ENCODE data around the gene ISM1.

The ISM1 gene

DNA sequence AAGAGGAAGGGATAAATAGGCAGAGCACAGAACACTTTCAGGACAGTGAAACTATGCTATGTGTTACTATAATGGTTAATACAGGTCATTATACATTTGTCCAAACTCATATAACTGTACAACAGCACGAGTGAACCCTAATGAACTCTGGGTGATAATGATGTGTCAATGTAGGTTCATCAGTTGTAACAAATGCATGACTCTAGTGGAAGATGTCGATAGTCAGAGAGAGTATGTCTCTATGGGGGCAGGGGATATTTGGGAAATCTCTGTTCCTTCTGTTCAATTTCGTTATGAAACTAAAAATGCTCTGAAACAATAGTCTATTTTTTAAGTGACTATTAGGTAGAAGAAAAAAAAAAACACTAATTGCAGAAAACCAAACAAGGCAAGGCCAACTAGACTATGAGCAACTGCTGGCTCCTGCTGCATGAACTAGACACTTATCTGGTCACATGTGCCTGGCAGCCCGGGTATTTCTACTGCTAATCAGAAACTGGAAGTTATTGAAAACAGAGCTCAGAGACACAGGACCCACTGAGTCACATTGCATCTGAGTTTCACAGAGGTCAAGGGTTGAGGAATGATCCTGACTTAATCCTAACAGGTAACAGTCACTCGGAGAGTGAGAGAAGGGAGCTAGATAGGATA, 97.9 kb downstream of the ISM1 start:
- DNase-seq: no peak

DNA sequence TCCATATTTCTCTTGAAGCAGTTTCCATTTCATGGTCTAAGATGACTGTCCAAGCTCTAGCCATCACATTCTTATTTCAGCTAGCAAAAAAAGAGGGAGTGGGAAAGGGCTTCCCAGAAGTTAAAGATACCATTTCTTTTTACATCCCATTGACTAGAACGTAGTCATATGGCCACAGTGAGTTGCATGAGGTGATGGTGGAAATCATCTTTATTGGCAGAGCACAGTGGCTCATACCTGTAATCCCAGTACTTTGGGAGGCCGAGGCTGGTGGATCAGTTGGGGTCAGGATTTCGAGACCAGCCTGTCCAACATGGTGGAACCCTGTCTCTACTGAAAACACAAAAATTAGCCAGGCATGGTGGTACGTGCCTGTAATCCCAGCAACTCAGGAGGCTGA, 99.6 kb downstream of the ISM1 start:
- DNase-seq: no peak

DNA sequence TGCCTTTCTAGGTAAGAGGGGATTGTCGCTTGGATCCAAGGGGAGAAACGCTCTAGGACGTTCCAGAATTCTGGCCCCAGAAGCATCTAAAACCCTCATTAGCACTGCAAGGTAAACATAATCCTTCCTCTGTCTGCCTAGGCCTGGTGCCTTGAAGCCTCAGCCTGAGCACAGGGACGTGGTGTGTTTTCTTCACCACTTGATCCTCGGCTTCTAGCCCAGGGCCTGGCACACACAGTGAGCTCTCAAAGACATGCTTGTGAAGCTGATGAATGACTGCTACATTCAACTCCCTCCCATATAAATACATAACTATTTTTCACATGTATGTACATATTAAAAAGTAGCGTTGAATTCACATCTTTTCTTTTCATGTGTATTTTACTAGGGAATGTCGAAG, 100.3 kb downstream of the ISM1 start:
- DNase-seq: no peak

DNA sequence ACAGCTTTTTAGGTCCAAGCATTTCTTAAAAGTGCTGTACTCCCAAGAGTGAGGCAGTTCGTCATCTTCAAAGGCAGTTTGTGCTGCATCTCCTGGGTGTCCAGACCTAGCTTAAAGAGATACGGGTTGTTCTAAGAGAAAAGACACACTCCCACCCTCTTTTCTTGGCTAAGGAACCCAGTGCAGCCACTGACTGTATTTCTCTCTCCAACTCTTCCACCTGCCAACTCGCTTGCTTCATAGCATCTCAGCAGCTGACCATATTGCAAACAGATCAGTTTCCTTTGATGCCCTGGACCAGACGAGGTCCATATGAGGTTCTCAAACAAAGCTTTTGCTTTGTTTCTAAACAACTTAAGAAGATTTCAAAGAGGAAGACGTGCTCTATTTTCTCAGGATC, 101.1 kb downstream of the ISM1 start:
- no peak for DNase-seq

DNA sequence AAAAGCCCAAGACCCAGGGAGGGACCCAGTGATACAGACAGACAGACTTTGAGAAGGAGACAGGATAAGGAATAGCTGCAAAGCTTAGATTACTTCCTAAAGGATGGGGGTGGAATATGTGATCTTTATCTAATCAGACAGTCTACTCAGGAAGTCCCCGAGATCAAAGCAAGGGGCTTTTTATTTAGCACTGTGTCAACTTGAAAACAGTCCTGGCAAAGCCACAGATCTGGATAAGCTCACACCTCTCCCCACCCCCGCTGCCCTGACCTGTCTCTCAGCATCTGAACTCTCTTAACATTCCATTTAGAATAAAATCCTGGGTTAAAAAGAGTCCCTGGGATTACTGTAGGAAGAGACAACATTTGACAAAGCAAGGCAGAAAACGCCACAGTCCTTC, 101.5 kb downstream of the ISM1 start:
- DNase-seq: no peak

DNA sequence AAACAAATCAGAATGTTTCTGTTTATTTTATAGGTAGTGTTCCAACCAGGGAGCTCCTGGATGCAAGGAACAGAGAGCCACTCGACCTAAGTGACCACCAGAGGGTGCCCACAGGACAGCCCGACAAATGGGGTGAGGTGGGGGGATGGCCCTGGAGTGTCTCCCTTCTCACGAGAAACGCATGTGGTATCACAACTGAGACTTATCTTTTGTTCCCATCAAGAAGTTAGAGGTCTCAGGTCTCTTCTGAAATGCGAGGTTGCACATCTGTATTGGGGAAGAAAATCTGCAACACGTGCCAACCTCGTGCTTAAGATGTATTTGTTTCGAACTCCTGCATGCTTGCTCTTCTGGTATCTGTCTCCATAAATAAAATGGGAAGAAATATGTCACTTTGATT, 104.0 kb downstream of the ISM1 start:
- no peak for DNase-seq

DNA sequence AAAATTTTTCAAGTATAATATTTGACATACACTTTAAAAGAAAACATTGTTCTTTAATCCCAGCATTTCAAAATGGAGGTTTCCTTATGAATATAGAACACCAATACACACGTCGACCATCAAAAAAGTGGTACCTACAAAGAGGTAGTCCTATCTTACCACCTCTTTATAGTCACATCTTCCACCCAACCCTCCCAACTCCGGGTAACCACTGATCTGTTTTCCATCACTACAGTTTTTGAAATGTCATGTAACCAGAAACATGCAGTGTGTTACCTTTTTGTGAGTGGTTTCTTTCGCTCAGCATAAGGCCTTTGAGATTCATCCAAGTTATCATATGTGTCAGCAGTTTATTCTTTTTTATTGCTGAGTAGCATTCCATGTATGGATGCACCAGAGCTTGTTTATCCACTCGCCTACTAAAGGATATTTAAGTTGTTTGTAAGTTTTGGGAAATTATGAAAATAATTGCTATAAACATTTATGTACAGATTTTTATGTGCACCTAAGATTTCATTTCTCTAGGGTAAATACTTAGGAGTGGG, 104.8 kb downstream of the ISM1 start:
- no peak for DNase-seq

DNA sequence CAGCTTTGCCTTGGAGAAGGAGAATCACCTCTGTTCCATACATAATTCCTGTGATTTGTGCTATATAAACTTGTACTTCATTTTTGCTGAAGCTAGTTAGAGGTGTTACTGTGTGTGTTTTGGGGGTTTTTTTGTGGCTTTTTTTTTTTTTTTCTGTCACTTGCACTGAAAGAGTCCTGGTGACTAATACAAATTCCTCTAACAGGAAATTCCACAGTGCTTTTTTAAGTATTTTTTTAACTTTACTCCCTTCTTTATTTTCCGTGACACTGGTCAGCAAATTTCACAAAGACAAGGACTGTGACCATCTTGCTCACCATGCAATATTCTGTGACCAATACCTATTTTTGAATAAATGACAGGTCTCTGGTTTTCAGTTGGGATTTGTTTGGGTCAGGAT, 110.5 kb downstream of the ISM1 start:
- no peak for DNase-seq

DNA sequence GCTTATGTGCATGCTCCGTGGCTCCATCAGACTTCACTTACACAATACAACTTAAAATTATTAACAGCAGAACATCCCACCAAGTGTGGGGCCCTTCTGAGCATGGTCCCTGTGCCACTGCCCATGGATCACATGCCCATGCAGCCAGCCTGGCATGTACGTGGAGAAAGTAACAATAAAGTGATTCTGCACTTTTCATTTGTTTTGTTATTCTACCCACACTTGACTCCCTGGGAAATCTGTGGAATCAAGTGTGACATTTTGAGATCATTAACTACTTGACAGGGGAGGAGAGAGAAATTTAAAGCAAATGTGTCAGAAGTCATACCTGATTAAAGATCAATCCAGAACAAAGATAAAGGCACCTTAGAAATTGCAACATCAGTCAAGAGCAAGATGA, 112.0 kb downstream of the ISM1 start:
- DNase-seq: no peak

DNA sequence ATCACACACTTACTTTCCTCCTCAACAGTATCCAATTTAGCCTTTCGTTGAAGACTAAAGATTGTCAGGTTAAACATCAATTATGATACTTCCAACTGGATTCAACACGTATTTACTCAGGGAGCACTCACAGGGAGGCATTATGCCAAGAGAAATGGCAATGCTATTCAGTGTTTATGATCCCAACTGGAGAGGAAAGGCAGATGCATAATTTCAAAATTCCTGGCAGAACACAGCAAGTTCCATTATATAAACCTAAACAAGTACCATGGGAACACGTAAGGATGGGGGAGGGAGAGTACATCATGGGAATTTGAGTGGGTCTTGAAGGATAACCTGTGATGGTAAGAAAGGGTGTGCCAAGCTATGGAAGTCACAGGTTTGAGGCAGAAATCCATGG, 112.7 kb downstream of the ISM1 start:
- no peak for DNase-seq

DNA sequence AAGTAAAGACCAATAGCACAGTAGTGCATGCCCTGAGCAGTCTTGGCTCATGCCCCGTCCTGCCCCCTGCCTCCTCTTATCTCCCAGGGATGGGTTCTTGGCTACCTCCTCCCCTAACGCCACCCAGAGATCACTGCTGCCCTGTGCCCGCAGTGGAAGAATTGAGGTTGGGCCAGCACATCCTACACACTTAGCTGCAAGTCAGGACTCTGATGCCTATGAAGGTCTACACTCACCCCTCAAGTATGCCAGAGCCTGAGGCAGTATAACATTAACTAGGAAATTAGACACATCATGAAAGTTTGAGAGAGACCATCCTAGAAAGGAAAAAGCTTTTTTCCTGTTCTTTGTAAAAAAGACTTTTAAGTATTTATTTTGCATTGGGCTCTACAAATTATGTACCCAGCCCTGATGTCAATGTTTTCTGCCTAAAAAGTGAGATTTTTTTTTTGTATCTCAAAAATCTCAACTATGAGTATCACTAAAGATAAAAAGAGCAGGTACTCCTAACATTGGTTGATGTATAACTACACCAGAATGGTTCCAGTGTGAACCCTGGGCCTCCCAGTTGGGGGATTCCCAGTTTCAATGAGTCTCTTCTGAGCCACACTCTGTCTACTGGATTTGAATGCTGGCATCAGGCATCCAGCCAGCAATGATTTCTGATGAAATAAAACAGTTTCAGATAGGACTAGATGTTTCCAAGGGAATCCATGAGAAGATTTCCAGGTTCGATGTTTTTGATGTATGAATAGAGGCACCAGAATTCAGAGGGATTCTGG, 115.4 kb downstream of the ISM1 start:
- DNase-seq: no peak

DNA sequence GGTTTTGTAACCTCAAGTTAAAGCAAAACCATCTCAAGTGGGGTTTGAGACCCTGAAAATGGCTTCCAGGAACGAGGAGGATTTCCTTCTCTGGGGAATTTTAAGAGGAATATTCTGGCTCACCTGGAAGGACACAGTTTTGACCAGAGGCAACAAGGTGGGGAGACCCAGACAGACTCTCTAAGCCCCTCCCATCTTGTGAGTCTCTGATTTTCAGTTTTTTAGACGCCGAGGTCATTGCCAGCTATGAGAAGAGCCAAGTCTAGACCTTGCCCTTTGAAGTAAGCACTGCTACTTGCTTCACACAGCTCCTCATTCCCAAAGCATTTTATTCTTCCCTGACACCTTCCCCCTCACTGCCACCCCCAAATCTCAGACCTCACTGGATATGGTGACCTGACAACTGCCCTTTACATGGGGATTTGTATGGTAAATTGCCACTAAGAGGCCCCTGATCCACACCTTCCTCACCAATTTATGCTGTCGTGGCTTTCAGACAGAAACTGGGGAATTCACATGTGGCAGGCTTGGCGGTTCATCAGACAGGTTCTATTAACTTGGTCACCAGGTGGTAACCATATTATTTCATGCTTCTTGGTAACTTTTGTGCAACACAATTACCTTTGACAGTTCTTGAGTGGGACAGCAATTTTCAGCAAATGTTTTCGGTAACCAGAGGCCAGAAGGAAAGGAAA, 116.2 kb downstream of the ISM1 start:
- DNase-seq: no peak

DNA sequence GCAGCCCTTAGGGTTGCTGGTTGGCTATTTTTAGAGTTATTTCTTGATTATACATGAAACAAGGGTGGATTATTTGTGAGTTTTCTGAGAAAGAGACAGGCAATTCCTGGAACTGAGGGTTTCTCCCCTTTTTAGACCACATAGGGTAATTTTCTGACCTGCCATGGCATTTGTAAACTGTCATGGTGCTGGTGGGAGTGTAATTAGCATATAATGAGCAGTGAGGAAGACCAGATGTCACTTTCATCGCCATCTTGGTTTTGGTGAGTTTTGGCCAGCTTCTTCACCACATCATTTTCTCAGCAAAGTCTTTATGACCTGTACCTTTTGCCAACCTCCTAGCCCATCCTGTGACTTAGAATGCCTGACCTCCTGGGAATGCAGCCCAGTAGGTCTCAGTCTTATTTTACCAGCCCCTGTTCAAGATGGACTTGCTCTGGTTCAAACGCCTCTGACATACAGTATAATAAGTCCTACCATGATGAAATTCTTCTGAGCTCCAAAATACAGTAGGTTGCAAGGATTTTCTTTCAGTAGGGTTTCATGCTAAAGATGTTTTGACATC, 117.1 kb downstream of the ISM1 start:
- DNase-seq: no peak

DNA sequence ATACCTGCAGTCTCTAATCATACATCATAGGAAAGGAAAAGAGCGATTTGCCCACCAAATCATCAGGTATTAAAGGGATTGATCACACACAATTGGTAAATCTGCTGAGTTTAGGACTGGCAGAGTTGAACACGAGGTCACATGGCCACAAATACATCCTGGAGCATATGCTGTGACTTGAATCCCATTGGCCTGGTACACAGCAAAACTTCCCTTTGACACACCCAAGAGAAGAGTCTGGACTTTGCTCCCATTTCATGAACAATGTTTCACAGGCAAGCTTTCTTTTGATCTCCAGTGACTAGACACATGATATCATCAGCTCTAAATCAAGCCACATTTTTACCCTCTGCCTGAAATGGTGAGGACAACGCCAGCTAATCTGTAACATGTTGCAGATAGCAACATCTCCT, 117.9 kb downstream of the ISM1 start:
- no peak for DNase-seq

DNA sequence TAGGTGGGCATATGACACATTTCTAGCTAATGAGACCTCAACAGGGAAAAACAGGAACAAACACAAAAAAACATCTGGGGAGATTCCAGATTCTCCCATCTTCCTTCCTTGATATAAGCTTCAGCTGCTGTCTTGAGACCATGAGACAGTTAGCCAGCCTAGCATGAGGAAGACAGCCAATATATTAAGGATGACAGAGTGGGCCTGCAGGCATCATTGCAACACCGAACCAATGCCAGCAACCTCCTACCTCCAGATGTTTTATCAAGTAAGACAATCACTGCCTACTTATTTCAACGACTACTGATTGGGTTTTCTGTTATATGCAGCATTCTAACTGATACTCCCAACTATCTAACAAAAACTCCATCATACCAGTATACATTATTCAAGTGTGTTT, 119.0 kb downstream of the ISM1 start:
- no peak for DNase-seq

DNA sequence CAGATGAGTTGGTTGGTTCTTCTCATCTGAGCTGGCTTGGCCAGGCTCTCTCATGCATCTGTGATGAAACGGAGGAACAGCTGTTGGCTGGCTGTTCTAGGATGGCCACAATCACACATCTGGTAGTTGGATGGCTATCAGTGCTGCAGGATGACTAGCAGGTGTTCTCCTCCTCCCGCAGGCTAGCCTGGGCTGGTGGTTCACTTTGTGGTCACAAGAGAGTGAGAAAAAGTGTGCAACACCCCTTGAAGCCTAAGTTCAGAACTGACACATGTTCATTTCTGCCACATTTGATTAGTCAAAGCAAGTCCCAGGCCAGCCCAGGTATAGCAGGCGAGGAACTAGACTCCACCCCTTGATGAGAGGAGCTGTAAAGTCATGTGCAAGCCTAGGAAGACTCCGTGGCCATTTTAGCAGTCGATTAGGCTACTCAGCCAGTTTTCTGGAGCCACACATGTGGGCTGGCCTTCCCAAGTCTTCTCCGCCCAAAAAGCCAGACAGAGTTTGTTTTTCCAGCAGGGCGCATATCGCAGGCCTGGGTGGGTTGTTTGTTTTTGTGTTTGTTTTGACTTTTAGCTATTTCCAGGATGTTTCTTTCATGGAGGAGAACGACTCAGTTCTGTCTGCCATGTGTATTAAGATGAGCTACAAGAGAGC, 120.8 kb downstream of the ISM1 start:
- no peak for DNase-seq

DNA sequence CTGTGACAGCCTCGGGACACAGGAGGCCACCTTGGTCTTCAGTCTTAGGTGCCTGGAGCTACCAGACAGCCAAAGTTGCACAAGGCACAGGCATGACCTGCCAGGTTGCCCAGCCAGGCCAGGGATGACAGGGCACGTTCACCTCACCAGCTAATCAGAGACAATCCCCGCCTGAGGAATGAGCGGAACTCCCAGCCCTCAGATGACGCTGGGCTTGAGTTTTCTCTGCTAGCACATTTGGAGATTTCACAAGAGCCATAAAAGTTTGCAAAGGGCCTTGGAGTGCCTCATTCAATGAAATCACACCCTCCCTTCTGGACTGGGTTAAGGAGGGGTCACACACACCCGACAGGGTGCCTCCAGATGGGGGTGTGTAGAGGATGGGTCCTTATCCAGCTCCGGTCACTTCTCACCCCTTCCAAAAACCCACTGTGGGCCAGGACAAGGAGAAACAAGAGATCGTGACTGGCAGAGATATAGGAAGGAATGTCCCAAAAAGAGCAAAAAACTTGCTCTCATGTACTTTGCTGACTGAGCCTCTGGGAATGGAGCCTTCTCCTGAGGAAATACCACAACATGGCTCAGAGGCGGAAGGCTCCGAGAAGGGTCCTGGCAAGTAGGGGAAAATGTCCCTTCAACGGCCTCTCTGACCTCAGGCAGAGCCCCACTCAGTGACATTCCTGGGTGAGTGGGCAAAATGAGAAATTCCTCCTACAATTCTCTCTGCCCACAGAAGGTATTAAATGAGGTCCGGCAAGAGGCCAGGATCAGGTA, 121.6 kb downstream of the ISM1 start:
- DNase-seq: no peak

DNA sequence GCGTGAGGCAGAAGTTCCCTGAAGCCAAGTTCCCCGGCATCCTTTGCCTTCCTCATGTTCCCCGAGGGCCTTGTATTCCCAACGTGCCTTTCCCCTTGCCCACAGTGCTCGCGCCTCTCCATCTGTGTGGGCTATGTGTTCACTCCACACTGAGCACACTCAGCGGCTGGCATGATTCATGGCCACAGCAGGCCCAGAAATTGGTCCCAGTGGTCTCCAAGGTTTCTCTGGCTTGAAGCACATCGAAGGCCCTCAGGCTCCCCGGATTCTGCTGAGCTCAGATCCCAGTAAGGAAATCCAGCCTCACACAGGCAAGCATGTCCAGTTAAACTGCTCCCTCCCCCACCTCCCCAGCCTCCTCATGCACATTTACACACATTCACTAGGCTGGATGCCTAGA, 123.6 kb downstream of the ISM1 start:
- DNase-seq: no peak

DNA sequence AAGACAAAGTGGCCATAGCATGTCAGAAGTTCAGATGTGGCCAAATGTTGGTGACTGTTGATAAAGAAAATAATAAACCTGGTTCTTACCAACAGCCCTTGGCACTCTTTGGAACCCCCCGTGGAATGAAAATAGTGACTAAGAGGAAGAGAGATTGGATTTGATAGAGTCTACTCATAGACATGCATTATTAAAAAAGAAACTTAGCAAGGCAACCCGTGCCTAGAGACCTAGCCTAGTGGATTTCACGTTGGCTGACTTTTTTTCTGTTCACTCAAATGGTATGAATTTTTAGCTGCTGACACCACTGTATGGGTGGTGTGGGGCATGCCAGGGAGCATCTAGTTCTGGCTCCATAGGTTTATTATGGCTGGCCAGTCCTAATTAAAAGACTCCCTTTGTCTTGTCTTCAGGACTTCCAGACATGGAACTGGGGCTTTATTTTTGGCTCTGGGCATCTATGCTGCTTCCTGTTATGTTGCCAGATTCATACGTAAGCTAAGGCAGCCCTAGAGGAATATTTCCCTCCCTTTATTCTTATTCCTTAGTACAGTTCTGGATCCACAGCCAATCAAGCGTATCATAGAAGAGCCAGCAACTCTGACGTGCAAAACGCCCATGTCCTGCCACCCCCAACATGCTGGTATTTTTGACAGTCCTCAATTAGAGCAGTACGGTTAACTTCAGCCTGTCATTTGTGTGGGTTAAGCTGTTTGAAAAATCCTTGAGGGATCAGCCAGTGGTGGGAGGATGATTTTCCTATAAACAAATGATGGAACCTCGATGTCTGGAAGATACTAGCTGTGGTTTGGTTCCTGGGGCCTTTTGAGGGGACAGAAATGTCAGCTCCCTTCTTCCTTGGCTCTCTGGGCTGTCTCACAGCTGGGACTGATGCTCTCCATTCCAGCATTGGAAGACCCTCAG, 127.5 kb downstream of the ISM1 start:
- DNase-seq: no peak

DNA sequence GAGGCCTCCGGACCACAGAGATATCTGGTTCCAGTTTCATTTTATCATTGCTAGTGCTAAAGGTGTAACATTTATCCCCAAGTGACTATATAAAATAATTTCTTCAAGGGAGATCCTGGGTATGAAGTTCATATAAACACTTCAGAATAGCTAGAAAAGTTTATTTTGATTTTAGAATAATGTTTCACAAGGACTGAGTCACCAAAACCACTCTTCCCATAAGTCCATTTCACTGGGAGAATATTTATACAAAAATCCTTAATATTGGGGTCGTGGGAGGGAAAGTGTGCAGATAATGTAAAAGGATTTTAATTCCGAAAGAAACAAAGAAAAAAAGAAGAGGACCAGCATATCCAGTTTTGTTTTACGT, 128.1 kb downstream of the ISM1 start:
- DNase-seq: no peak
